NT2/D1 (cell line): ENCODE data around the gene NPLOC4.

Source experiments
- SUZ12 ChIP-seq: IDR thresholded peaks from 2 replicates; pipeline ENCODE4 v1.6.1; 2011; ENCODE audit not compliant: insufficient read length, insufficient read depth; ENCODE audit errors: extremely low read depth
- YY1 ChIP-seq: IDR thresholded peaks from 2 replicates; pipeline ENCODE4 v1.6.1; 2011; ENCODE audit not compliant: insufficient read length, insufficient read depth

DNA sequence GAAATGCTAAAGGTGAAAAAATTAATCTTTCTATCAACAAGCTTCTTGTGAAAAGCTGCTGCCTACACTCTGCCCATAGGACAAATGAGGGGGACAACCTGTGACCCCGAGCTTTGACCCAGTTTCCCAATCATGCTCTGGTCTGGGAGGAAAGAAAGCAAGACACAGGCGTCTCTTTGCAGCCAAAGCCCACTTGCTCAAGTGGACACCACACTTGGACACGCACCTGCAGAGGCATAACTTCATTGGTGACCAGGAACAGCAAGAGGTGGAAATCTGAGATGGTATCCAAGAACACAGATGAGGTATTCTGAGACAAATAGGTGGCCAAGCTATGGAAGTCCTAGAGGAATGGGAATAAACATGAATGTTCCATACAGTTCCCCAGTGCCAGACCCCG is 69.7 kb downstream of the NPLOC4 start:
- TF ChIP-seq SUZ12 = no peak
- TF ChIP-seq YY1 = no peak
